HG03045 (cell line): ENCODE measurements around the gene PDCD7.

ENCODE experiments used
- ATAC-seq: cut with Tn5 transposase; IDR thresholded peaks from one replicate; pipeline ENCODE4 v1.9.1; 2021; ENCODE audit warnings: mild to moderate bottlenecking, moderate library complexity; ENCODE audit not compliant: unreplicated experiment

Gene PDCD7

GRCh38 chr15:65092911-65093792 lies 40.5 kb downstream of the PDCD7 start:
- ATAC-seq, result no peak

GRCh38 chr15:65091946-65092770 lies 41.5 kb downstream of the PDCD7 start:
- ATAC-seq, result no peak

- ATAC-seq, result no peak
Observed at GRCh38 chr15:65089206-65089824, 44.3 kb downstream of the PDCD7 start.

DNA sequence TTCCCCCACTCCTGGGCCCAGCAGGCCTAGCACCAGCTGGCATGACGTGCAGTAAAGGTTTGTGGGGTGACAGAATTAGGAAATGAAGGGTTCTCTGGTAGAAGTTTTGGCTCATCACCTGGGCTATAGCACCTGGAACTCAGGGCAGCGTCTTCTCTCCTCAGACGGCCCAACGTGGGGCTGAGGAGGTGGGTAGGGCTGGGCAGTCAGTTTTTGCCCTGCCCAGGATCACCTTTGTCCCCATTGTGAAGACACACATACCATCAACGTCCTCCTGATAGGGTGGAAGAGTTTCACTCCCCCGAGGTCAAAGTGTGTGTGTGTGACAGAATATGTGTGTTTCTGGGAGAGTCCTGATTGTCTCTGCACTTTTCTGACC lies 45.0 kb downstream of the PDCD7 start:
- ATAC-seq, result no peak

- no peak for ATAC-seq
Observed at GRCh38 chr15:65087873-65088642, 45.5 kb downstream of the PDCD7 start.

- ATAC-seq, result no peak
Observed at GRCh38 chr15:65087411-65087810, 46.2 kb downstream of the PDCD7 start.

DNA sequence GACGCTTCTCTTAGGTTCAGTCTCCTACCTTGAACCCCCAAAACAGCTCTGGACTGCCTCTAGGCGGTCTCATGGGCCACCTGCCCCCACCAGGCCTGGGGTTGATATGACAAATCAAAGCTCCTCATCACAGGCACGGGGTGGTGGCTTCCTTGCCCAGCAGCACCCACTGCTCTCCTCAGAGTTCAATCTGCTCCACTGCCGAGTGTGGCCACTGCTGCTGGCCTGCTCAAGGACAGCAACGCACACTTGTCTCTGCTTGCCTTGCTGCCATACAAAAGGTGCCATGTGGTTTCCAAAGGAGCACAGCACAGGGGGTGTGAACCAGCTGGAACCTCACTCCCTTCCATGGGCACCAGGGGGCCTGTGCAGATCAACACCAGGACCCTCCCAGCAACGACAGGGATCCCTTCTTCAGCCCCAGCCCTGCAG lies 46.9 kb downstream of the PDCD7 start:
- no peak for ATAC-seq

DNA sequence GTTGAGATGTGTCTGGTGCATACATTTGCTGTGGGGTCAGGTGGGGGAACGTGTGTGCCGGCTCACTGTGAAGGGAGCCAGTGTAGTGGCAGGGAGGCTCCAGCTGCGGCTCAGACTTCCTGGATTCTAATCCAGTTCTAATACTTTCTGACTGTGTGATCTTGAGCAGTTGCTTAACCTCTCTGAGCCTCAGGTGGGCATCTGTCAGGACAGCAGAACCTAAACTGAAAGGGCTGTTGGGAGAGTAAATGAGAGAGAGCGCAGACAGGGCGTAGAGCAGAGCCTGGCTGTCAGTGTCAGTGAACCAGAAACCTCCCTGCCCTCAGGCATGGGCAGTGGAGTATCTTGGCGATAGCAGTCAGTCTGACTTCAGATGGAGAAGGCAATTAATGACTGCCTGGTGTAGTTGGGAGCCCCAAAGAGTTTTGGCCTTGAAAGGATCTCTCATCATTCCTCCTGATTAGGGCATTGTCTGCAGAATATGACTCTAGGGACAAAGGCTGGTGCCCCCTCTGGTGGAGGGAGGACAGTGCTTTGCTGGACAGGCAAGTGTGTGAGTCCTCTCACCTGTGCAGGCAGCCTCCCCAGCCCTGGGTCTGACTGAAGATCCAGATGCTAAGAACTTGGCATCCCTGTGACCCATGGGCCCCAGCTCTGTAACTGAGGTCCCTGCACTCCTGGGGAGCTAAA lies 47.5 kb downstream of the PDCD7 start:
- ATAC-seq, result no peak

GRCh38 chr15:65085207-65085753 lies 48.3 kb downstream of the PDCD7 start:
- ATAC-seq, result no peak

DNA sequence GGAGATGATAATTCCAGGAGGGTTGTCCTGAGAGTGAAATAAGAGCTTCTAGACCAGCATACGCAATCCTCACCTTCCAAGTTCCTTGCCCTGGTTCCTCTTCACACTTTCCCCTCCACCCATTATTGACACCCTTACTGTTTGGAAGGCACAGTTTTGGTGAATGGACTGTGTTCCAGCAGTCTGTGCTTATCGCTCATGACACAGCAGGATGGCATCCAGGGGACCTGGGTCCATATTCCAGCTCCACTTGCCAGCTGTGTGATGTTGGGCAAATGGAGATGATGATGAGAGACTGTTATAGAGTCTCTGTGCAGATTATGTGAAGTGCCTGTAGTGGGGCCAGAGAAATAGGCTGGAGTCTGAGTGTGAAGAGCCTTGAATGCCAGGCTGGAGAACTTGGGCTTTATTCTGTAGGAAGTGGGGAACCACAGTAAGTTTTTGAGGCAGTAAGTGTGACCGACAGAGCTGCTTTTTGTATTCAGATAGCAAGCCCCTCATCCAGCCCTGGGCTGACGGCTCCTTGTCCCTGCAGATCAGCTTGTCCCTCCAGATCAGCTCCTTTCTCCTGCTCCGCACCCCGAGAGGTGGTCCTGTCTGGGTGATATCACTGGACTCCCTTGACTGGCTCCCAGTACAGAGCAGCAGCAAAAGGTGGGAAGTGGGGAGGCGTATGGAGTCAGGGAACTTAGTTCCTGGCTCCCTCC lies 49.0 kb downstream of the PDCD7 start:
- no peak for ATAC-seq

DNA sequence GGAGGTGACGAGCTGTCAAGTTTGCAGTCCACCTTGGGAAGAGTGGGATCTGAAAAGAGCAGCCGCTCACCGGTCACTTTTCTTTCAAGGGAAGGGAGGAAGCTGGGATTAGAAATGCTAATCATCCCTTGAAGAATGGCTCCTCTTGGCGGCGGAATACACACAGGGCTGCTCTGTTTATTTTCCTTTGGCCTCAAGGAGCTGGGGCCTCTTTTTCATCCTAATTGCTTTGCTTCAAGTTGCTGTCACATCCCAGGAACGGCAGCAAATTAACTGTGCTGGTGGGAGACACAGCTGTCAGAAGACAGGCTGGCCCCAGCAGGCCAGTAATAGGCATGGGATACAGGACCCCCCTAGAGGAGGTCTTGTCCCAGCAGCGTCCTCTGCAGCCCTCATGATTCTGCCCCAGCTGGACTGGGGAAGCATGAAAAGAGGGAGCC lies 50.3 kb downstream of the PDCD7 start:
- no peak for ATAC-seq

- ATAC-seq, result no peak
Observed at GRCh38 chr15:65082303-65082953, 51.2 kb downstream of the PDCD7 start.

DNA sequence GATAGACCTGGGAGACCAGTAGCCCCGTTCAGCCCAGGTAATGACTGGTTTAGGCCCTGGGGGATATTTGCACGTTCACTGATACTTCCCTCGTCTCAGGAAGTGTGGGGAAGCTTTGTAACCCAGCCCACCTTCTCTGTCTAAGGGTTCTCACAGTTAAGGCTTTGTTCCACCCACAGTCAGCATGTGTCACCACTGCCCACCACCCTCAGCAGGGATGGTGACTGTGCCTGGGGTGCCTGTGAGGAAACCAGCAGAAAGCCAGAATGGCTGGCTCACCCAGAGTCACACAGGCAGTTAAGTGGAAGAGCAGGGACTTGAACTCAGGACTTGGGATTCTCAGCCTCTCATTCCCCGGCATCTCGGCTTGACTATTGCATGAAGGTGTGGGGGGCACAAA lies 51.9 kb downstream of the PDCD7 start:
- no peak for ATAC-seq

GRCh38 chr15:65081270-65081669 lies 52.3 kb downstream of the PDCD7 start:
- ATAC-seq, result no peak

GRCh38 chr15:65079580-65079979 lies 54.0 kb downstream of the PDCD7 start:
- ATAC-seq, result no peak

DNA sequence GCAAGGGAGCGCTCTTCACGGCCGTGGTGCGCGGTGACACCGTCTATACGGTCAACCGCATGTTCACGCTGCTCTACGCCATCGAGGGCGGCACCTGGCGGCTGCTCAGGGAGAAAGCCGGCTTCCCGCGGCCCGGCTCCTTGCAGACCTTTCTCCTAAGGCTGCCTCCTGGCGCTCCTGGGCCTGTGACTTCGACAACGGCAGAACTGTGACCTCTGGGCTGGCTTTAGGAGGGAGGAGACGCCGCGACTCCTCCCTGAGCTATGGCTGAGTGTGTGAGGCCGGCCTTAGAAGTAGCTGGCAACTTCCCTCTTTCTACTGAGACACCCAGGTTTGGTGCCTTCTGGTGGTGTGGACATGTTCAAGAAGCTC lies 55.6 kb downstream of the PDCD7 start:
- ATAC-seq, result no peak

GRCh38 chr15:65077291-65077980 lies 56.2 kb downstream of the PDCD7 start:
- no peak for ATAC-seq
